Activated CD4-positive, alpha-beta memory T cell treated with anti-CD3 and anti-CD28 coated beads, Interleukin-2, amount 10 ng/mL, durations not matched to agents 7 days and 5 days (primary cell): ENCODE results near the gene USP24. TPM values are rescaled to one million over a fixed set of nuclear protein-coding genes. Genes with fewer than 3 reads are reported as not detected.

Experiments
- CTCF ChIA-PET: fragments of 350-600 bp; sonication (Branson Sonifier 250); formaldehyde crosslinking; loops from one replicate; lab custom pipeline; 2021; ENCODE audit warnings: antibody characterized with exemption, inconsistent platforms; lab: Charles Lee
- POLR2A ChIA-PET: fragments of 350-600 bp; sonication (Branson Sonifier 250); formaldehyde crosslinking; loops from one replicate; lab custom pipeline; 2021; ENCODE audit warnings: antibody characterized with exemption; lab: Charles Lee
- DNase-seq: peaks from one replicate; pipeline ENCODE4 v3.0.0-alpha.2; 2020
- H3K27ac Mint-ChIP-seq: one replicate; pipeline ENCODE4 v1.8.0; 2021; ENCODE audit warnings: mild to moderate bottlenecking, mixed read lengths
- H3K27me3 Mint-ChIP-seq: one replicate; pipeline ENCODE4 v1.8.0; 2021; ENCODE audit warnings: mixed read lengths
- H3K36me3 Mint-ChIP-seq: one replicate; pipeline ENCODE4 v1.8.0; 2021; ENCODE audit warnings: low read depth, mixed read lengths
- H3K4me1 Mint-ChIP-seq: one replicate; pipeline ENCODE4 v1.8.0; 2021; ENCODE audit warnings: mixed read lengths
- H3K4me3 Mint-ChIP-seq: one replicate; pipeline ENCODE4 v1.8.0; 2021; ENCODE audit warnings: mild to moderate bottlenecking, mixed read lengths
- H3K9me3 Mint-ChIP-seq: one replicate; pipeline ENCODE4 v1.8.0; 2021; ENCODE audit warnings: mixed read lengths
- total RNA-seq, 2 experiments: library from RNA; stranded (reverse); gene quantifications; one replicate each; pipeline ENCODE4 v1.2.3, GENCODE V29; 2021

The USP24 gene
- total RNA-seq, 2 experiments from 2014 or later: 34.9 to 35.6 TPM

DNA sequence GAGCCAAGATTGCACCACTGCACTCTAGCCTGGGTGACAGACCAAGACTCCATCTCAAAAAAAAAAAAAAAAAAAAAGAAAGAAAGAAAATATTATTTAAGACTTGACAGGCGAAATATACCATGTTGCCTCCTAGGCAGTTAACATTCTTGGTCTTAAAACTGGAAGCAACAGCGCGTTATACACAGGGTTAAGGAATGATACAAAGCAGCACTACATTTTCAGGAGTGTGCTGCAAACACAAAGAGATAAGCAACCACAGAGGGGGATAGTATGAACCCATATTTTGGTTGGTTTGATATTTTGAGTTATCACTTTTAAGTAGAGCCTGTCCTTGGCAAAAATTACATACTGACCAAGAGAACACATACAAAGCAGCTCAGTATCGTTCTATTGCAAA lies 25.1 kb downstream of the USP24 start:
- peaks cover 6% of the 10 kb centered on the region for H3K9me3 Mint-ChIP-seq
- H3K4me3 Mint-ChIP-seq: no peak overlapping the region
- H3K36me3 Mint-ChIP-seq: peaks cover 34% of the 10 kb centered on the region
- no peak overlapping the region for H3K27ac Mint-ChIP-seq
- peaks cover 35% of the 10 kb centered on the region for H3K4me1 Mint-ChIP-seq
- ChIA-PET CTCF (interaction anchor here (1.1 kb wide), 1 partner anchor 89 kb away, joined by 3 read pairs; no protein-coding TSS in a partner anchor), POLR2A (no interaction called here)
- no peaks in the 10 kb centered on the region for H3K27me3 Mint-ChIP-seq
- no peak for DNase-seq

DNA sequence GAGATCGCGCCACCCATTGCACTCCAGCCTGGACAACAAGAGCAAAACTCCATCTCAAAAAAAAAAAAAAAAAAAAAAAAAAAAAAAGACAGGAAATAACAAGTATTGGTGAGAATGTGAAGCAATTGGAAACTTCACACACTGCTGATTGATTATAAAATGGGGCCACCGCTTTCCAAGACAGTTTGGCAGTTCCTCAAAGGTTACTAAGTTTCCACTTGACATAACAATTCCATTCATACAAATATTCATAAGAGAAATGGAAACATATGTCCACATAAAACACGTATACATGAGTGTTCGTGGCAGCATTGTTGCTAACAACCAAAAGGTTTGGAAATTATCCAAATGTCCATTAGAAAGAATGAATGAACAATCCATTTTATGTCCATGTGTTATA lies 26.3 kb downstream of the USP24 start:
- H3K4me3 Mint-ChIP-seq: no peak overlapping the region
- no peaks in the 10 kb centered on the region for H3K27me3 Mint-ChIP-seq
- DNase-seq: no peak
- POLR2A ChIA-PET: no interaction called here
- peaks cover 38% of the 10 kb centered on the region for H3K36me3 Mint-ChIP-seq
- CTCF ChIA-PET: interaction anchor here (0.8 kb wide), 1 partner anchor 45 kb away, joined by 4 read pairs; no protein-coding TSS in a partner anchor
- no peak overlapping the region for H3K27ac Mint-ChIP-seq
- H3K9me3 Mint-ChIP-seq: peaks cover 14% of the 10 kb centered on the region
- H3K4me1 Mint-ChIP-seq: peaks cover 34% of the 10 kb centered on the region

DNA sequence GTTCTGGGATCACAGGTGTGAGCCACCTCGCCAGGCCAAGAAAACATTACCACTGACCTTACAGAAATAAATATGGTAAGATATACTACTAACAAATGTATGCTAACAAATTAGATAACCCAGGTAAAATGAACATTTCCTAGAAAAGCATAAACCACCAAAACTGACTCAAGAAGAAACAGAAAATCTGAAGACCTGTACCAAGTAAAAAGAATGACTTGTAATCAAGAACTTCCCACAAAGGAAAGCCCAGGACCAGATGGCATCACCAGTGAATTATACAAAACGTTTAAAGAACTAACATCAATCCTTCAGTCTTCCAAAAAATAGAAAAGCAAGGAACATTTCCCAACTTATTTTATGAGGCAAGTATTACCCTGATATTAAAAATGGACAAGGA lies 29.3 kb downstream of the USP24 start:
- no peak for DNase-seq
- H3K4me1 Mint-ChIP-seq: peaks cover 36% of the 10 kb centered on the region
- peaks cover 18% of the 10 kb centered on the region for H3K9me3 Mint-ChIP-seq
- H3K4me3 Mint-ChIP-seq: no peak overlapping the region
- no peaks in the 10 kb centered on the region for H3K27me3 Mint-ChIP-seq
- POLR2A ChIA-PET: no interaction called here
- H3K36me3 Mint-ChIP-seq: peaks cover 56% of the 10 kb centered on the region
- CTCF ChIA-PET: no interaction called here
- H3K27ac Mint-ChIP-seq: no peak overlapping the region

DNA sequence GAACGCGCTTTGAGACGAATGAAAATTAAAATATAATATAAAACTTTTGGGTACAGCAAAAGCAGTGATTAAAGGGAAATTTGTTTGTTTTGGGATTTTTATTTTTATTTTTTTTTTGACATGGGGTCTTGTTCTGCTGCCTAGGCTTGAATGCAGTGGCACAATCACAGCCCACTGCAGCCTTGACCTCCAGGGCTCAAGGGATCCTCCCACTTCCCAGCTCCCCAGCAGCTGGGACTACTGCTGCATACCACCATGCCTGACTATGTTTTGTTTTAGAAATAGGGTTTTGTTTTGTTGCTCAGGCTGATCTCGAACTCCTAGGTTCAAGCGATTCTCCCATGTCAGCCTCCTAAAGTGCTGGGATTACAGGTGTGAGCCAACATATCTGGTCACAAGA lies 30.3 kb downstream of the USP24 start:
- Mint-ChIP-seq H3K27me3 (no peaks in the 10 kb centered on the region), H3K9me3 (peaks cover 18% of the 10 kb centered on the region), H3K4me3 (no peak overlapping the region), H3K4me1 (peaks cover 36% of the 10 kb centered on the region), H3K36me3 (peaks cover 60% of the 10 kb centered on the region), H3K27ac (no peak overlapping the region)
- DNase-seq: no peak
- ChIA-PET CTCF (no interaction called here), POLR2A (no interaction called here)

DNA sequence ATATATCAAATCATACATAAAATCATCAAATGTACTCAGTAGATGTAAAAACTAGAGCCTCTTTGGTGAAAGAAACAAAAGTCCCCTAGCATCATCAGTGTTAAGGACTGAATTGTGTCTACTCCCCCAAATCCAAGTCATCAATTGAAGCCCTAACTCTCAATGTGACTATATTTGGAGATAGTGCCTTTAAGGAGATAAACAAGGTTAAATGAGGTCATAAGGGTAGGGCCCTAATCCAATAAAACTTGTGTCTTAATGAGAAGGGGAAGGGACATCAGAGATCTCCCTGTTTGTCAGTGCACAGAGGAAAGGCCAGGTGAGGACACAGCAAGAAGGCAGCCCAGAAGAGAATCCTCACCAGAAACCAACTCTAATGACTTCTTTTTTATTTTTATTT lies 33.5 kb downstream of the USP24 start:
- Mint-ChIP-seq H3K9me3 (peaks cover 15% of the 10 kb centered on the region), H3K27me3 (no peaks in the 10 kb centered on the region)
- CTCF ChIA-PET: no interaction called here

DNA sequence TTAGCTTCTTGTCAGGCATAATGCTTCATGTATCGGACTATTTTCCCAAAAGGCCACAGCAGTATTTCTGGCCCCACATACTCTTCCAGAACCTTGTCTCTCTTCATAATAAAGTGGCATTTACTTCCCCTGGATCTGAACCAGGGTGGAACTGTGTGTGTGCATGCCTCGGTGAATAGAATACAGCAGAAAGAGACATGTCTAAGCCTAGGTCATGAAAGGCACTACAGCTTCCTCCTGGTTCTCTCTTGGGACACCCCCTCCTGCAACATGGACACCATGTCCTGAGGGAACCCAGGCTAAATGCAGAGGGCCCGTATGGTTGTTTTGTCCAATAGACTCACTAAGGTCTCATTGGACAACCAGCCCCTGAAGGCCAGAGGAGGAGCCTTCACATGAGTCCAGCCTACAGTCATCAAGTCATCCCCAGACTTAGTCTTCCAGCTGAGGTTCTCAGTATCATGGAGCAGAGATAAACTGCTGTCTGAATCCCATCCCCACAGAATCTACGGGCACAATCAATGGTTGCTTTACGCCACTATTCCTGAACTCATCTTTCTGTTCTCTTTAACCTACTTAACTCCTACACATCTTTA lies 35.0 kb downstream of the USP24 start:
- H3K4me3 Mint-ChIP-seq: no peak overlapping the region
- DNase-seq: no peak
- H3K27ac Mint-ChIP-seq: no peak overlapping the region
- H3K36me3 Mint-ChIP-seq: peaks cover 46% of the 10 kb centered on the region
- peaks cover 16% of the 10 kb centered on the region for H3K4me1 Mint-ChIP-seq
- peaks cover 13% of the 10 kb centered on the region for H3K9me3 Mint-ChIP-seq
- CTCF ChIA-PET: no interaction called here
- POLR2A ChIA-PET: no interaction called here
- no peaks in the 10 kb centered on the region for H3K27me3 Mint-ChIP-seq

More for the DNA sequence above, 33.5 kb downstream of the USP24 start:
- no peak overlapping the region for H3K27ac Mint-ChIP-seq
- no peak overlapping the region for H3K4me3 Mint-ChIP-seq
- no peak for DNase-seq
- peaks cover 27% of the 10 kb centered on the region for H3K4me1 Mint-ChIP-seq
- POLR2A ChIA-PET: no interaction called here
- H3K36me3 Mint-ChIP-seq: peaks cover 54% of the 10 kb centered on the region

DNA sequence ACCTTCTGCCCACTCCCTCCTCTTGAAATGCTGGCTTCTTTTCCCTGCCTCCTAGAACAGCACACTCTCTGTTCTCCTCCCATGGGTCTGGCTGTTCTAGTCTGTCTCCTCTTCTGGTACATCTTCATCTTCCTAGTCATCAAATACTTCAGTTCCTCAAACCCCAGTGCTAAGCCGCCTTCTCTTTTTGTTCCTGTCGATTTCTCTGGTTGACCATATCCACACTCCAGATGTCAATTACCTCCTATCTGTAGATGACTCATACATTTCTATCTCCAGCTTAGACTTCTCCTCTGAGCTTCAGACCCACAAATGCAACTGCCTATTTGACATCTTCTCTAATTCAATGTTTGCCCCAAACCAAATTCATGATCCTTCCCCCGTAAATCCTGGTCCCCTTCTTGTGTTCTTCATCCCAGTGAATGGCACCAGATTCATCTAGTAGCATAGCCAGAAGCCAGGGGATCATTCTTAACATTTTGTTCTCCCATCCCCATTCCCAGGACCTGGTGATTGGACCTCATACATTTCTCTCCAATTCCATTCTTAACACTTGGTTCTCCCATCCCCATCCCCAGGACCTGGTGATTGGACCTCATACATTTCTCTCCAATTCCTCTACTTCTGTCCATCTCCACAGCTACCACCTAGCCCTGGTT lies 35.9 kb downstream of the USP24 start:
- Mint-ChIP-seq H3K36me3 (peaks cover 39% of the 10 kb centered on the region), H3K4me1 (peaks cover 11% of the 10 kb centered on the region), H3K27me3 (no peaks in the 10 kb centered on the region), H3K4me3 (no peak overlapping the region), H3K9me3 (peaks cover 6% of the 10 kb centered on the region), H3K27ac (no peak overlapping the region)
- no peak for DNase-seq
- CTCF ChIA-PET: no interaction called here
- POLR2A ChIA-PET: no interaction called here

DNA sequence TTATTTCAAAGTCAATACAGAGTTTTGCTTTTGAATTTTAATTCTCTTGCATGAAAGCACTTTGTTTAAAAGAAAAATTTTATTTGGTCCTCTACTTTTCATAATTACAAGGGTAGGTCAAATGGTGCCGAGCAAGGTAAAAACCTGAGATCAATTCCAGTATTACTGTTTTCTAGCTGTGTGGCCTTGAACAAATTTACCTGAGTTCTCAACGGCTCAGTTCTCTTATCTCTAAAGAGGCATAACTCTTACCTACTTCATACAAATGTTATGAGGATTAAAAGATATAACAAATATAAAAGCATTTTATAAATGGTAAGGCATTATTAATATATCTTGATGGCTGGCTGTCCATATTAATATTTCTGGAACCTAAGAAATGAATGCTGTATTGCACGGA lies 42.5 kb downstream of the USP24 start:
- no peaks in the 10 kb centered on the region for H3K9me3 Mint-ChIP-seq
- peaks cover 26% of the 10 kb centered on the region for H3K36me3 Mint-ChIP-seq
- no peak overlapping the region for H3K27ac Mint-ChIP-seq
- no peak for DNase-seq
- CTCF ChIA-PET: no interaction called here
- no peaks in the 10 kb centered on the region for H3K27me3 Mint-ChIP-seq
- no peak overlapping the region for H3K4me3 Mint-ChIP-seq
- POLR2A ChIA-PET: no interaction called here
- H3K4me1 Mint-ChIP-seq: peaks cover 3% of the 10 kb centered on the region

DNA sequence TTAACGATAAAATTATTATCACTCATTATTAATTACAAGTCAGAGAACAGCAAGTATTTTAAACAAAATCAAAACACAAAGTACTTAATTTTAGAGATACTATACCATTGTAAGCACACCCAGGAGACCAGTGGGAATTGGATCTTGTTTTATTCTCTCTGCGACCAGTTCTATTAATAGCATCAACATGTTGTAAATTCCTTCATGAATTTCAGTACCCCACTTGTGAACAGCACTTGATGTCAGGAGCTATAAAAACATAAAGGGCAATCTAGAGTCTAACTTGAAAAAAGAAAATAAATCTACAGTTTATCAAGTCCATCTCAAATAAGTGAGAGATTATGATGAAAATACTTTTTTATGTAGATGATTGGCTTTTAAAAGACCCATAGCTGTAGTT lies 42.9 kb downstream of the USP24 start:
- ChIA-PET CTCF (no interaction called here), POLR2A (no interaction called here)
- Mint-ChIP-seq H3K27me3 (no peaks in the 10 kb centered on the region), H3K9me3 (no peaks in the 10 kb centered on the region), H3K4me3 (no peak overlapping the region), H3K4me1 (peaks cover 3% of the 10 kb centered on the region), H3K36me3 (peaks cover 29% of the 10 kb centered on the region), H3K27ac (no peak overlapping the region)
- DNase-seq: no peak

DNA sequence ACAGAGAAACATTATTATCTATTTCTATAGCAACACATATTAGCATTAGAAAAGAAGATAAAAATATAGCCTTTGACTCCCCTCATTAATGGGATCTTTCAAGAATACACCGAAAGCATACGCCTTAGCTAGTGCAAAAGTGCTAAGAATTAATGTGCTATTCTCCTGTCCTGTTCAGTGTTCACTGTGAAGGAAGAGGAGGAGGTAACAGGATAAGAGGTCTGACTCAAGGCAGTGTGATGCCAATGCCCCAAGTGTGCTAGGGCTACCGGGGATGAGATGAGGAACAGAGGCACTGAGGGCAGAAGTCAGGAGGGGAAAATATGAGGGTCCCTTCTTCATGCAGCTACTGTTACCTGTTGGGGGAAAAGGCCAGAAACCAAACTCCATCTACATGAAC lies 43.5 kb downstream of the USP24 start:
- no peak for DNase-seq
- CTCF ChIA-PET: no interaction called here
- no peaks in the 10 kb centered on the region for H3K9me3 Mint-ChIP-seq
- no peak overlapping the region for H3K27ac Mint-ChIP-seq
- POLR2A ChIA-PET: no interaction called here
- peaks cover 33% of the 10 kb centered on the region for H3K36me3 Mint-ChIP-seq
- H3K4me1 Mint-ChIP-seq: peaks cover 3% of the 10 kb centered on the region
- no peak overlapping the region for H3K4me3 Mint-ChIP-seq
- H3K27me3 Mint-ChIP-seq: no peaks in the 10 kb centered on the region

DNA sequence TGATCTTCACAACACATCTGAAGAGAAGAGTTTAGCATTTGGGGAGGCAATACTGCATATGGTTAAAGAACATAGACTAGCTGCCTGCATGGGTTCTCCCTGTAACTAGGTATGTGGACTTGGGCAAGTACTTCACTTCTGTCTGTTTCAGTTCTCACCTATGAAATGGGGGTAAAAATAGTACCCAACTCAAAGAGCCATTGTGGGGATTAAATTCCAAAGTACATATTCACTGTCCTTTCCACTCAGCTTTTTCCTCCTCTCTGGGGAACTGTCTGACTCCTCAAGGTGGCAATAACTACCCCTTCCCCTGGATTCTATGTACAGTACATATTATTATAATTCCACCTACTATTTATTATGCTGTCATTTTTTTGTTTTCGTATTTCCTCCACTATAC lies 44.7 kb downstream of the USP24 start:
- ChIA-PET POLR2A (no interaction called here), CTCF (no interaction called here)
- no peaks in the 10 kb centered on the region for H3K9me3 Mint-ChIP-seq
- H3K4me1 Mint-ChIP-seq: peaks cover 3% of the 10 kb centered on the region
- H3K27ac Mint-ChIP-seq: no peak overlapping the region
- peaks cover 33% of the 10 kb centered on the region for H3K36me3 Mint-ChIP-seq
- H3K27me3 Mint-ChIP-seq: no peaks in the 10 kb centered on the region
- no peak overlapping the region for H3K4me3 Mint-ChIP-seq
- DNase-seq: no peak

DNA sequence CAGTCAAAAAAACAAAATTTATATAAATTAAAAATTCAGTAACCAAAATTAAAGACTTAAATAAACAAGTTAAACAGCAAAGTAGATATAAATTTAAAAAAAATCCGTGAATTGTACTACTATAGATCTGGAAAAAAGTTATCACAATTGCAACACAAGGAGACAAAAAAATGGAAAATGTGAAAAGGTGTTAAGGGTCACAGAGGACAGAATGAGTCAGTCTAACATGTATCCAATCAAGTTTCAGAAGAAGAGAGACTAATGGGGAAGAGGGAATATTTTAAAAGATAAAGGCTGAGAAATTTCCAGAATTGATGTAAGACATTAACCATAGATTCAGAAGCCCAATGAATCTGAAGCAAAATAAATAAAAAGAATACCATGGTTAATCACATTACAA lies 46.0 kb downstream of the USP24 start:
- Mint-ChIP-seq H3K27me3 (no peaks in the 10 kb centered on the region), H3K36me3 (peaks cover 44% of the 10 kb centered on the region), H3K9me3 (no peaks in the 10 kb centered on the region), H3K4me3 (no peak overlapping the region), H3K4me1 (peaks cover 12% of the 10 kb centered on the region), H3K27ac (no peak overlapping the region)
- CTCF ChIA-PET: no interaction called here
- DNase-seq: no peak
- POLR2A ChIA-PET: no interaction called here

DNA sequence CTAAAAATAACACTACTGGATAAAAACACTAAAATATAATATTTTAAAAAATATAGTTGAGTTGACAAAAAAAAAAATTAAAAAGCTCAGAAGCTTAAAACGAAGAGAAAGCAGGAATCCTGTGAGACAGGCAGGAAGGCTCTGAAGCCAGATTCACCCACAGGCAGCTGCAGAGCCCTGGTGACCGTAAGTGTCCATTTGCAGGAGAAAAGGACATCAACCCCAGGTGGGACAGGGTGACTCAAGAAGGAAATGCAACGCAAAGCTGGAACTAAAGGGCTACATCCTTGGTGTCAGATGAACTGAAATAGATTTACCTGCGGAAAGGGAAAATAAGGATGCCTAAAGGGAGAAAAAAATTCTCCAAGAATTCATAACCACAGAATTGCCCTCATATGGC lies 46.8 kb downstream of the USP24 start:
- no peak for DNase-seq
- Mint-ChIP-seq H3K4me1 (peaks cover 16% of the 10 kb centered on the region), H3K27me3 (no peaks in the 10 kb centered on the region), H3K36me3 (peaks cover 44% of the 10 kb centered on the region), H3K27ac (no peak overlapping the region), H3K4me3 (no peak overlapping the region), H3K9me3 (no peaks in the 10 kb centered on the region)
- ChIA-PET POLR2A (no interaction called here), CTCF (no interaction called here)
